GM12873 (cell line): ENCODE measurements around the gene KYAT1.

Experiments used
- CTCF ChIP-seq: IDR thresholded peaks from 2 replicates; pipeline ENCODE4 v1.5.1; 2012; ENCODE audit warnings: low read depth, mild to moderate bottlenecking, moderate library complexity, low read length, control low read depth; ENCODE audit not compliant: insufficient read depth; ENCODE audit errors: missing control alignments

KYAT1 gene

GRCh38 chr9:128851779-128852600 is 29.8 kb downstream of the KYAT1 start:
- TF ChIP-seq CTCF: peak; percentile 35

- no peak for TF ChIP-seq CTCF
These were observed 33.9 kb downstream of the KYAT1 start for GRCh38 chr9:128847803-128848202.

- TF ChIP-seq CTCF: no peak
These were observed 35.1 kb downstream of the KYAT1 start for GRCh38 chr9:128846680-128847030.

- no peak for TF ChIP-seq CTCF
These were observed 36.4 kb downstream of the KYAT1 start for GRCh38 chr9:128845186-128845931.

- TF ChIP-seq CTCF: no peak
These were observed 39.9 kb downstream of the KYAT1 start for GRCh38 chr9:128841694-128842492.

- TF ChIP-seq CTCF: no peak
These were observed 41.2 kb downstream of the KYAT1 start for GRCh38 chr9:128840524-128840923.

GRCh38 chr9:128838338-128838737 is 43.4 kb downstream of the KYAT1 start:
- TF ChIP-seq CTCF: no peak
